Muscle of leg (tissue), 11 donors: ENCODE results near the gene PALM. TPM values are rescaled to one million over a fixed set of nuclear protein-coding genes. Genes with fewer than 3 reads are reported as not detected.
"Not testable (repeated sequence)": the region's sequence is repeated elsewhere in the genome, so short reads cannot be mapped to it uniquely, and the experiment has no call there.

Experiments used
- DNase-seq: peaks from one replicate; pipeline ENCODE4 v3.0.0; 2013
- H3K27ac ChIP-seq: one replicate; pipeline ENCODE4 v1.5.1; 2013; ENCODE audit warnings: mild to moderate bottlenecking, low read length, control low read depth
- H3K27me3 ChIP-seq: one replicate; pipeline ENCODE4 v1.6.1; 2013; ENCODE audit warnings: low read length; ENCODE audit not compliant: control insufficient read depth, insufficient read depth
- H3K36me3 ChIP-seq: one replicate; pipeline ENCODE4 v1.6.1; 2013; ENCODE audit warnings: low read length; ENCODE audit not compliant: control insufficient read depth, insufficient read depth
- H3K4me1 ChIP-seq: one replicate; pipeline ENCODE4 v1.6.1; 2013; ENCODE audit warnings: low read length; ENCODE audit not compliant: control insufficient read depth, insufficient read depth
- H3K4me3 ChIP-seq: one replicate; pipeline ENCODE4 v1.5.1; 2013; ENCODE audit warnings: low read length, control low read depth
- H3K9me3 ChIP-seq: replicated peaks from 2 replicates; pipeline ENCODE4 v1.6.1; 2013; ENCODE audit warnings: low read depth, low read length; ENCODE audit not compliant: control insufficient read depth
- WGBS: methylation state at CpG from one replicate; pipeline ENCODE4 v1.1.5; 2013; ENCODE audit warnings: missing lambda C conversion rate; ENCODE audit not compliant: insufficient coverage; 5-methylcytosine and 5-hydroxymethylcytosine counted together
- polyA plus RNA-seq, 8 donors: library from polyadenylated mRNA; unstranded; fragments of 120-200 nt; gene quantifications; one replicate each; pipeline versions ENCODE4 v1.2.1 to v1.2.3, GENCODE V29; 2013; ENCODE audit warnings: inconsistent platforms in 1 of 8, low replicate concordance in 1 of 8; ENCODE audit not compliant: insufficient read length in 8 of 8, insufficient read depth in 1 of 8
- total RNA-seq: library from RNA; stranded (reverse); fragments of 120-200 nt; gene quantifications from one replicate; pipeline ENCODE4 v1.2.4, GENCODE V29; 2013

Gene PALM
- total and polyA plus RNA-seq, 9 donors = 23.7 to 56.7 (median 36.6) TPM

- H3K36me3 ChIP-seq, DNase-seq, H3K9me3 ChIP-seq, H3K27me3 ChIP-seq, H3K4me3 ChIP-seq, H3K27ac ChIP-seq: not testable (repeated sequence)
- 82% methylated on average over 27 of the region's 38 CpGs for whole genome bisulfite sequencing
- peaks cover 21% of the 10 kb centered on the region for H3K4me1 ChIP-seq
These were observed 41.7 kb upstream of the PALM start for GRCh38 chr19:666985-667573.

GRCh38 chr19:668675-669434, 39.9 kb upstream of the PALM start:
- WGBS = 78% methylated on average over 4 of the region's 12 CpGs
- peaks cover 15% of the 10 kb centered on the region for H3K4me1 ChIP-seq
- not testable (repeated sequence) for H3K4me3 ChIP-seq, DNase-seq, H3K9me3 ChIP-seq, H3K27ac ChIP-seq, H3K36me3 ChIP-seq, H3K27me3 ChIP-seq

GRCh38 chr19:670609-671075, 38.1 kb upstream of the PALM start:
- Histone ChIP-seq H3K4me3 (no peak overlapping the region), H3K36me3 (no peaks in the 10 kb centered on the region), H3K9me3 (no peaks in the 10 kb centered on the region), H3K4me1 (peaks cover 12% of the 10 kb centered on the region), H3K27ac (no peak overlapping the region), H3K27me3 (peaks cover 8% of the 10 kb centered on the region)
- no peak for DNase-seq
- 71% methylated on average over 9 of the region's 9 CpGs for WGBS

- no peak for DNase-seq
- H3K9me3 ChIP-seq = no peaks in the 10 kb centered on the region
- peaks cover 3% of the 10 kb centered on the region for H3K36me3 ChIP-seq
- 56% methylated on average over 25 of the region's 38 CpGs for WGBS
- no peak overlapping the region for H3K4me3 ChIP-seq
- H3K4me1 ChIP-seq = peaks cover 44% of the 10 kb centered on the region
- peaks cover 18% of the 10 kb centered on the region for H3K27me3 ChIP-seq
- peak overlapping the region; percentile 86 for H3K27ac ChIP-seq
These were observed 34.2 kb upstream of the PALM start for GRCh38 chr19:674282-675151.

- Histone ChIP-seq H3K9me3 (no peaks in the 10 kb centered on the region), H3K36me3 (peaks cover 3% of the 10 kb centered on the region), H3K4me1 (peaks cover 51% of the 10 kb centered on the region), H3K27me3 (peaks cover 18% of the 10 kb centered on the region), H3K4me3 (peak overlapping the region; percentile 30), H3K27ac (peak overlapping the region; percentile 86)
- DNase-seq = peak; percentile 51
- WGBS = 5% methylated on average over 28 of the region's 31 CpGs
These were observed 32.8 kb upstream of the PALM start for GRCh38 chr19:676007-676338.

- peaks cover 54% of the 10 kb centered on the region for H3K4me1 ChIP-seq
- peak; percentile 62 for DNase-seq
- peaks cover 18% of the 10 kb centered on the region for H3K27me3 ChIP-seq
These were observed 32.2 kb upstream of the PALM start, which contains the start of gene FSTL3 for GRCh38 chr19:676339-677105. FSTL3 (plus strand) TSS chr19:676392; CDS start chr19:676424, 32 bp downstream.

GRCh38 chr19:677201-677600, 31.5 kb upstream of the PALM start:
- H3K4me1 ChIP-seq = peaks cover 54% of the 10 kb centered on the region
- peaks cover 18% of the 10 kb centered on the region for H3K27me3 ChIP-seq
- WGBS = 14% methylated on average over 10 of the region's 15 CpGs
- H3K9me3 ChIP-seq = no peaks in the 10 kb centered on the region
- H3K27ac ChIP-seq = no peak overlapping the region
- peaks cover 3% of the 10 kb centered on the region for H3K36me3 ChIP-seq
- peak; percentile 73 for DNase-seq
- peak overlapping the region; percentile 22 for H3K4me3 ChIP-seq

More at GRCh38 chr19:676339-677105, 32.2 kb upstream of the PALM start, which contains the start of gene FSTL3:
- Histone ChIP-seq H3K27ac (peak within 1 kb of the TSS; percentile 86), H3K36me3 (peaks cover 3% of the 10 kb centered on the region), H3K4me3 (peak within 1 kb of the TSS; percentile 30), H3K9me3 (no peaks in the 10 kb centered on the region)
- 4% methylated on average over 59 of the region's 63 CpGs for WGBS

- DNase-seq = peak; percentile 42
- Histone ChIP-seq H3K4me1 (peaks cover 52% of the 10 kb centered on the region), H3K27ac (peak overlapping the region; percentile 59)
These were observed 30.9 kb upstream of the PALM start for GRCh38 chr19:677601-678436.

More at GRCh38 chr19:677601-678436, 30.9 kb upstream of the PALM start:
- Histone ChIP-seq H3K36me3 (peaks cover 3% of the 10 kb centered on the region), H3K27me3 (peaks cover 18% of the 10 kb centered on the region), H3K9me3 (no peaks in the 10 kb centered on the region), H3K4me3 (no peak overlapping the region)
- 37% methylated on average over 19 of the region's 22 CpGs for WGBS
